DMS 273 (cell line): ENCODE data around the gene CDC42BPB.
"Not testable (repeated sequence)": the region's sequence is repeated elsewhere in the genome, so short reads cannot be mapped to it uniquely, and the experiment has no call there.

Source experiments
- DNase-seq: peaks from one replicate; lab custom pipeline; 2025; ENCODE audit not compliant: unreplicated experiment; lab: John Stamatoyannopoulos, UW

Gene CDC42BPB

GRCh38 chr14:102902523-102903247, 154.7 kb downstream of the CDC42BPB start:
- DNase-seq: no peak

GRCh38 chr14:102902086-102902485, 155.3 kb downstream of the CDC42BPB start:
- DNase-seq: no peak

- no peak for DNase-seq
These were observed 155.7 kb downstream of the CDC42BPB start for GRCh38 chr14:102901633-102902032.

GRCh38 chr14:102900631-102901571, 156.4 kb downstream of the CDC42BPB start:
- DNase-seq: no peak

GRCh38 chr14:102899516-102899900, 157.8 kb downstream of the CDC42BPB start:
- DNase-seq: no peak

- no peak for DNase-seq
These were observed 158.4 kb downstream of the CDC42BPB start for GRCh38 chr14:102898776-102899515.

GRCh38 chr14:102898298-102898697, 159.1 kb downstream of the CDC42BPB start:
- no peak for DNase-seq

GRCh38 chr14:102897299-102898027, 159.9 kb downstream of the CDC42BPB start:
- no peak for DNase-seq

- DNase-seq: not testable (repeated sequence)
These were observed 160.6 kb downstream of the CDC42BPB start for GRCh38 chr14:102896735-102897134.

GRCh38 chr14:102893452-102893851, 163.9 kb downstream of the CDC42BPB start:
- DNase-seq: no peak

- DNase-seq: no peak
These were observed 164.7 kb downstream of the CDC42BPB start for GRCh38 chr14:102892651-102893050.

- no peak for DNase-seq
These were observed 165.8 kb downstream of the CDC42BPB start for GRCh38 chr14:102891556-102891955.

GRCh38 chr14:102891111-102891510, 166.2 kb downstream of the CDC42BPB start:
- no peak for DNase-seq

GRCh38 chr14:102889615-102890014, 167.7 kb downstream of the CDC42BPB start:
- no peak for DNase-seq

- DNase-seq: no peak
These were observed 168.6 kb downstream of the CDC42BPB start for GRCh38 chr14:102888748-102889147.

GRCh38 chr14:102885737-102886447, 171.5 kb downstream of the CDC42BPB start:
- DNase-seq: no peak

GRCh38 chr14:102883554-102883953, 173.8 kb downstream of the CDC42BPB start:
- DNase-seq: no peak

GRCh38 chr14:102883089-102883541, 174.2 kb downstream of the CDC42BPB start:
- no peak for DNase-seq
